NT2/D1 (cell line): ENCODE measurements around the gene BCO2.

Source experiments
- DNase-seq: peaks from one replicate; pipeline ENCODE4 v3.0.0-alpha.2; 2011; ENCODE audit warnings: low read depth, low spot score
- H3K27me3 ChIP-seq: 2 replicates; pipeline ENCODE4 v1.6.0; 2011; ENCODE audit warnings: mild to moderate bottlenecking; ENCODE audit not compliant: insufficient read length, insufficient read depth
- H3K36me3 ChIP-seq: 2 replicates; pipeline ENCODE4 v1.6.1; 2011; ENCODE audit warnings: mild to moderate bottlenecking, low read length, mixed read lengths; ENCODE audit not compliant: insufficient read depth, insufficient read length
- H3K4me1 ChIP-seq: 2 replicates; pipeline ENCODE4 v1.5.1; 2011; ENCODE audit not compliant: insufficient read depth, insufficient read length
- H3K4me3 ChIP-seq: 2 replicates; pipeline ENCODE4 v1.5.1; 2011; ENCODE audit warnings: low read depth; ENCODE audit not compliant: insufficient read length
- H3K9ac ChIP-seq: 2 replicates; pipeline ENCODE4 v1.6.0; 2011; ENCODE audit warnings: low read depth; ENCODE audit not compliant: insufficient read length
- H3K9me3 ChIP-seq: 2 replicates; pipeline ENCODE4 v1.5.1; 2011; ENCODE audit warnings: mild to moderate bottlenecking, low read length; ENCODE audit not compliant: insufficient read depth
- SUZ12 ChIP-seq: IDR thresholded peaks from 2 replicates; pipeline ENCODE4 v1.6.1; 2011; ENCODE audit not compliant: insufficient read length, insufficient read depth; ENCODE audit errors: extremely low read depth
- YY1 ChIP-seq: IDR thresholded peaks from 2 replicates; pipeline ENCODE4 v1.6.1; 2011; ENCODE audit not compliant: insufficient read length, insufficient read depth
- ZNF274 ChIP-seq: IDR thresholded peaks from 2 replicates; pipeline ENCODE4 v1.6.1; 2011; ENCODE audit warnings: mild to moderate bottlenecking, low read depth, low read length

The BCO2 gene, protein sequence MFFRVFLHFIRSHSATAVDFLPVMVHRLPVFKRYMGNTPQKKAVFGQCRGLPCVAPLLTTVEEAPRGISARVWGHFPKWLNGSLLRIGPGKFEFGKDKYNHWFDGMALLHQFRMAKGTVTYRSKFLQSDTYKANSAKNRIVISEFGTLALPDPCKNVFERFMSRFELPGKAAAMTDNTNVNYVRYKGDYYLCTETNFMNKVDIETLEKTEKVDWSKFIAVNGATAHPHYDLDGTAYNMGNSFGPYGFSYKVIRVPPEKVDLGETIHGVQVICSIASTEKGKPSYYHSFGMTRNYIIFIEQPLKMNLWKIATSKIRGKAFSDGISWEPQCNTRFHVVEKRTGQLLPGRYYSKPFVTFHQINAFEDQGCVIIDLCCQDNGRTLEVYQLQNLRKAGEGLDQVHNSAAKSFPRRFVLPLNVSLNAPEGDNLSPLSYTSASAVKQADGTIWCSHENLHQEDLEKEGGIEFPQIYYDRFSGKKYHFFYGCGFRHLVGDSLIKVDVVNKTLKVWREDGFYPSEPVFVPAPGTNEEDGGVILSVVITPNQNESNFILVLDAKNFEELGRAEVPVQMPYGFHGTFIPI

GRCh38 chr11:112174789-112175598 is at the start of gene BCO2:
Gene BCO2, plus strand, starts transcription at chr11:112175512. Its CDS starts 90 bp downstream, at chr11:112175602.
- Histone ChIP-seq H3K9me3 (no peaks in the 10 kb centered on the region), H3K27me3 (no peaks in the 10 kb centered on the region), H3K36me3 (no peaks in the 10 kb centered on the region), H3K4me1 (no peaks in the 10 kb centered on the region), H3K9ac (no peak within 1 kb of the TSS), H3K4me3 (no peak within 1 kb of the TSS)
- no peak for TF ChIP-seq ZNF274
- DNase-seq = peak; percentile 15

- no peak for TF ChIP-seq ZNF274
- TF ChIP-seq YY1 = no peak
- no peak for TF ChIP-seq SUZ12
- DNase-seq = no peak
- Histone ChIP-seq H3K9me3 (no peaks in the 10 kb centered on the region), H3K4me1 (no peaks in the 10 kb centered on the region), H3K27me3 (no peaks in the 10 kb centered on the region), H3K9ac (no peak overlapping the region), H3K4me3 (no peak overlapping the region), H3K36me3 (no peaks in the 10 kb centered on the region)
Observed at GRCh38 chr11:112127056-112127455, 48.3 kb upstream of the BCO2 start.

- H3K9me3 ChIP-seq = no peaks in the 10 kb centered on the region
- H3K36me3 ChIP-seq = no peaks in the 10 kb centered on the region
- TF ChIP-seq SUZ12 = no peak
- TF ChIP-seq ZNF274 = no peak
- no peak for TF ChIP-seq YY1
- H3K9ac ChIP-seq = no peak overlapping the region
- no peak for DNase-seq
- H3K4me3 ChIP-seq = no peak overlapping the region
- no peaks in the 10 kb centered on the region for H3K27me3 ChIP-seq
- H3K4me1 ChIP-seq = no peaks in the 10 kb centered on the region
Observed at GRCh38 chr11:112128483-112129121, 46.7 kb upstream of the BCO2 start.

- H3K9me3 ChIP-seq = no peaks in the 10 kb centered on the region
- H3K4me1 ChIP-seq = no peaks in the 10 kb centered on the region
- no peak for DNase-seq
- no peak overlapping the region for H3K9ac ChIP-seq
- H3K4me3 ChIP-seq = no peak overlapping the region
- TF ChIP-seq ZNF274 = no peak
- no peak for TF ChIP-seq SUZ12
- no peak for TF ChIP-seq YY1
- no peaks in the 10 kb centered on the region for H3K36me3 ChIP-seq
- no peaks in the 10 kb centered on the region for H3K27me3 ChIP-seq
Observed at GRCh38 chr11:112129656-112130055, 45.7 kb upstream of the BCO2 start.

GRCh38 chr11:112132737-112133136 is 42.6 kb upstream of the BCO2 start:
- no peak overlapping the region for H3K4me3 ChIP-seq
- no peaks in the 10 kb centered on the region for H3K27me3 ChIP-seq
- H3K4me1 ChIP-seq = no peaks in the 10 kb centered on the region
- TF ChIP-seq SUZ12 = no peak
- no peak for TF ChIP-seq ZNF274
- no peak for TF ChIP-seq YY1
- DNase-seq = no peak
- H3K9ac ChIP-seq = no peak overlapping the region
- no peaks in the 10 kb centered on the region for H3K36me3 ChIP-seq
- no peaks in the 10 kb centered on the region for H3K9me3 ChIP-seq

DNA sequence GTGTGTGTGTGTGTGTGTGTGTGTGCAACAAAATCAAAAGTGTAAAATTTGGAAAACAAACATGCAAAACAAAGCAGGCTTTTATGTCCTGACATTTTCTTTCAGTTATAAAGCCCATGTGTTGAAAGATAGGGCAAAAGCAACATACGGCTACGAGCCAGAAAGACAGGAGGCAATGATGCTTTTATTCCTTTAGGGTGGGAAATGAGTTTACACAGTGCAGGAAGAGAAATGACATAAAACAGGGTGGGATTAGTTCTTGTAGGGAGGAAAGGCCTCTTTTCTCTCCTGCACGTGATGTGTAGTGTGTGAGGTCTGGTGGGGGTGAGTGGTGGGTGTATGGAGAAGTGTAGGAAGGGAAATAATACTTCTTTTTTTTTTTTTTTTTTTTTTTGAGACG is 40.8 kb upstream of the BCO2 start:
- no peak for TF ChIP-seq SUZ12
- TF ChIP-seq ZNF274 = no peak
- no peak for TF ChIP-seq YY1
- Histone ChIP-seq H3K4me3 (no peak overlapping the region), H3K9me3 (no peaks in the 10 kb centered on the region), H3K9ac (no peak overlapping the region), H3K27me3 (no peaks in the 10 kb centered on the region), H3K36me3 (no peaks in the 10 kb centered on the region), H3K4me1 (no peaks in the 10 kb centered on the region)
- DNase-seq = no peak
